Vagina (tissue), 2 donors: Measurements from ENCODE around the gene RNH1. TPM values are rescaled to one million over a fixed set of nuclear protein-coding genes. Genes with fewer than 3 reads are reported as not detected.

ENCODE experiments used
- DNase-seq, 2 donors: peaks; one replicate each; pipeline ENCODE4 v3.0.0-alpha.2; 2017; ENCODE audit errors: extremely low spot score in 2 of 2
- H3K27ac ChIP-seq: fragments of 200-600 bp; sonication (generic); one replicate; pipeline ENCODE4 v1.5.1; 2019
- H3K27me3 ChIP-seq: fragments of 200-600 bp; sonication (generic); one replicate; pipeline ENCODE4 v1.5.1; 2019
- H3K36me3 ChIP-seq, 2 donors: fragments of 200-600 bp; sonication (generic); one replicate each; pipeline ENCODE4 v1.5.1; 2017 to 2019
- H3K4me1 ChIP-seq: fragments of 200-600 bp; sonication (generic); one replicate; pipeline ENCODE4 v1.5.1; 2019
- H3K4me3 ChIP-seq, 2 donors: fragments of 200-600 bp; sonication (generic); 1 replicate in 1 of 2; 2 replicates in 1 of 2; pipeline ENCODE4 v1.5.1; 2016 to 2019
- H3K9me3 ChIP-seq: fragments of 200-600 bp; sonication (generic); one replicate; pipeline ENCODE4 v1.5.1; 2019
- CTCF ChIP-seq, 3 experiments: fragments of 450-650 bp in 2 of 3; fragments of 200-600 bp in 1 of 3; sonication (generic) in 1 of 3; IDR thresholded peaks; one replicate each; pipeline ENCODE4 v1.5.1; 2017 to 2019; ENCODE audit warnings: antibody characterized with exemption in 3 of 3, mild to moderate bottlenecking in 2 of 3, moderate library complexity in 2 of 3
- POLR2A ChIP-seq, 2 donors: fragments of 450-650 bp; IDR thresholded peaks; one replicate each; pipeline ENCODE4 v1.6.1; 2017; ENCODE audit warnings: antibody characterized with exemption in 2 of 2, mild to moderate bottlenecking in 2 of 2, moderate library complexity in 2 of 2
- POLR2AphosphoS5 ChIP-seq, 2 donors: sonication (generic); formaldehyde crosslinking; IDR thresholded peaks; one replicate each; pipeline ENCODE4 v1.9.0; 2017; ENCODE audit warnings: antibody characterized with exemption in 2 of 2, mild to moderate bottlenecking in 2 of 2, low read depth in 1 of 2; ENCODE audit not compliant: insufficient read depth in 1 of 2
- intact Hi-C: fragments of 100-400 bp; cut with DNase I; formaldehyde crosslinking; loops from one replicate; pipeline ENCODE4 v1.15.1; 2023
- total RNA-seq: library from RNA; depleted of rRNA; stranded (reverse); fragments of >200 nt; gene quantifications from one replicate; pipeline ENCODE4 v1.2.3, GENCODE V29; 2016

RNH1 gene
- total RNA-seq, 1 donor from 2014 or later: 252 TPM

- intact Hi-C loops: no loop called here
- no peak overlapping the region for H3K27ac ChIP-seq
- no peak for TF ChIP-seq POLR2AphosphoS5 (IDR thresholded peaks at IDR 0.05; ENCODE audit: insufficient read depth in 1 of 2, low read depth in 1 of 2)
- TF ChIP-seq POLR2A (IDR thresholded peaks at IDR 0.05): no peak
- TF ChIP-seq CTCF (IDR thresholded peaks at IDR 0.05): no peak
- no peak for DNase-seq
- H3K36me3 ChIP-seq: peaks cover 0 to 29% of the 10 kb centered on the region in 2 donors
- no peak overlapping the region for H3K4me3 ChIP-seq
- H3K9me3 ChIP-seq: no peaks in the 10 kb centered on the region
- H3K4me1 ChIP-seq: peaks cover 39% of the 10 kb centered on the region
- H3K27me3 ChIP-seq: no peaks in the 10 kb centered on the region
These were observed 25.0 kb upstream of the RNH1 start for GRCh38 chr11:531919-532526.

GRCh38 chr11:530960-531831, 24.2 kb upstream of the RNH1 start:
- intact Hi-C loops: no loop called here

GRCh38 chr11:529728-530411, 22.8 kb upstream of the RNH1 start:
- DNase-seq: no peak
- Histone ChIP-seq H3K4me1 (peaks cover 26% of the 10 kb centered on the region), H3K27ac (no peak overlapping the region), H3K27me3 (no peaks in the 10 kb centered on the region), H3K4me3 (no peak overlapping the region), H3K9me3 (no peaks in the 10 kb centered on the region), H3K36me3 (peaks cover 0 to 29% of the 10 kb centered on the region in 2 donors)
- intact Hi-C loops: no loop called here
- TF ChIP-seq CTCF (IDR thresholded peaks at IDR 0.05): no peak
- TF ChIP-seq POLR2A (IDR thresholded peaks at IDR 0.05): no peak
- no peak for TF ChIP-seq POLR2AphosphoS5 (IDR thresholded peaks at IDR 0.05; ENCODE audit: insufficient read depth in 1 of 2, low read depth in 1 of 2)

More at GRCh38 chr11:530960-531831, 24.2 kb upstream of the RNH1 start:
- no peak overlapping the region for H3K27ac ChIP-seq
- H3K36me3 ChIP-seq: peaks cover 0 to 29% of the 10 kb centered on the region in 2 donors
- H3K4me3 ChIP-seq: no peak overlapping the region
- no peaks in the 10 kb centered on the region for H3K27me3 ChIP-seq
- TF ChIP-seq POLR2A (IDR thresholded peaks at IDR 0.05): no peak
- H3K4me1 ChIP-seq: peaks cover 30% of the 10 kb centered on the region
- DNase-seq: no peak
- H3K9me3 ChIP-seq: no peaks in the 10 kb centered on the region

- no peak for DNase-seq
- intact Hi-C loops: no loop called here
- TF ChIP-seq POLR2AphosphoS5 (IDR thresholded peaks at IDR 0.05; ENCODE audit: insufficient read depth in 1 of 2, low read depth in 1 of 2): no peak
- no peak for TF ChIP-seq POLR2A (IDR thresholded peaks at IDR 0.05)
- no peak for TF ChIP-seq CTCF (IDR thresholded peaks at IDR 0.05)
- Histone ChIP-seq H3K27ac (no peak overlapping the region), H3K27me3 (no peaks in the 10 kb centered on the region), H3K36me3 (peaks cover 0 to 29% of the 10 kb centered on the region in 2 donors), H3K4me3 (no peak overlapping the region), H3K4me1 (peaks cover 19% of the 10 kb centered on the region), H3K9me3 (no peaks in the 10 kb centered on the region)
These were observed 22.0 kb upstream of the RNH1 start for GRCh38 chr11:528815-529727.
